GM19438 (cell line): ENCODE results near the gene MUC4.

Experiments
- ATAC-seq: cut with Tn5 transposase; IDR thresholded peaks from one replicate; pipeline ENCODE4 v1.9.1; 2021; ENCODE audit warnings: low read depth; ENCODE audit not compliant: unreplicated experiment

Gene MUC4, protein sequence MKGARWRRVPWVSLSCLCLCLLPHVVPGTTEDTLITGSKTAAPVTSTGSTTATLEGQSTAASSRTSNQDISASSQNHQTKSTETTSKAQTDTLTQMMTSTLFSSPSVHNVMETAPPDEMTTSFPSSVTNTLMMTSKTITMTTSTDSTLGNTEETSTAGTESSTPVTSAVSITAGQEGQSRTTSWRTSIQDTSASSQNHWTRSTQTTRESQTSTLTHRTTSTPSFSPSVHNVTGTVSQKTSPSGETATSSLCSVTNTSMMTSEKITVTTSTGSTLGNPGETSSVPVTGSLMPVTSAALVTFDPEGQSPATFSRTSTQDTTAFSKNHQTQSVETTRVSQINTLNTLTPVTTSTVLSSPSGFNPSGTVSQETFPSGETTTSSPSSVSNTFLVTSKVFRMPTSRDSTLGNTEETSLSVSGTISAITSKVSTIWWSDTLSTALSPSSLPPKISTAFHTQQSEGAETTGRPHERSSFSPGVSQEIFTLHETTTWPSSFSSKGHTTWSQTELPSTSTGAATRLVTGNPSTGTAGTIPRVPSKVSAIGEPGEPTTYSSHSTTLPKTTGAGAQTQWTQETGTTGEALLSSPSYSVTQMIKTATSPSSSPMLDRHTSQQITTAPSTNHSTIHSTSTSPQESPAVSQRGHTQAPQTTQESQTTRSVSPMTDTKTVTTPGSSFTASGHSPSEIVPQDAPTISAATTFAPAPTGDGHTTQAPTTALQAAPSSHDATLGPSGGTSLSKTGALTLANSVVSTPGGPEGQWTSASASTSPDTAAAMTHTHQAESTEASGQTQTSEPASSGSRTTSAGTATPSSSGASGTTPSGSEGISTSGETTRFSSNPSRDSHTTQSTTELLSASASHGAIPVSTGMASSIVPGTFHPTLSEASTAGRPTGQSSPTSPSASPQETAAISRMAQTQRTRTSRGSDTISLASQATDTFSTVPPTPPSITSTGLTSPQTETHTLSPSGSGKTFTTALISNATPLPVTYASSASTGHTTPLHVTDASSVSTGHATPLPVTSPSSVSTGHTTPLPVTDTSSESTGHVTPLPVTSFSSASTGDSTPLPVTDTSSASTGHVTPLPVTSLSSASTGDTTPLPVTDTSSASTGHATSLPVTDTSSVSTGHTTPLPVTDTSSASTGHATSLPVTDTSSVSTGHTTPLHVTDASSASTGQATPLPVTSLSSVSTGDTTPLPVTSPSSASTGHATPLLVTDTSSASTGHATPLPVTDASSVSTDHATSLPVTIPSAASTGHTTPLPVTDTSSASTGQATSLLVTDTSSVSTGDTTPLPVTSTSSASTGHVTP (N-terminal part only)

DNA sequence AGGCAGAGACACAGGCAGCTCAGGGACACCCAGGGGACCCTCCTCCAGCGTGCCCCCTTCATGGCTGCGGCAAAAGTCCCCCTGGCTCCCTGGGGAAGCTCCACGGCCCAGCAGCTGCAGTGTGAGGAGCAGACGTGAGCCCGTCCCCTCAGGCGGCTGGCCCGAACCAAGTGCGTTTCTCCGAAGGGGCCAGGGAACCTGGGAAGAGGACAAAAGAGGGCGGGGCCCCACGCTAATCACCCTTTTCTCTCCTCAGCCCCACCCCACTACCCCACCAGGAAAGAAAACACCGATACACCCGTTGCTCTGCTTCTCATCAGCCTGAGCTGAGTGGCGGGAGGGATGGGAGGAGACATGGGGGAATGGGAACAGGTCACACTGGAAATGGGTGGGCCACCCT lies at the start of gene MUC4:
Gene MUC4, minus strand, starts transcription at position 174 of the 400 bp plus-strand sequence. Its CDS starts 112 bp downstream, at position 62.
- no peak for ATAC-seq

DNA sequence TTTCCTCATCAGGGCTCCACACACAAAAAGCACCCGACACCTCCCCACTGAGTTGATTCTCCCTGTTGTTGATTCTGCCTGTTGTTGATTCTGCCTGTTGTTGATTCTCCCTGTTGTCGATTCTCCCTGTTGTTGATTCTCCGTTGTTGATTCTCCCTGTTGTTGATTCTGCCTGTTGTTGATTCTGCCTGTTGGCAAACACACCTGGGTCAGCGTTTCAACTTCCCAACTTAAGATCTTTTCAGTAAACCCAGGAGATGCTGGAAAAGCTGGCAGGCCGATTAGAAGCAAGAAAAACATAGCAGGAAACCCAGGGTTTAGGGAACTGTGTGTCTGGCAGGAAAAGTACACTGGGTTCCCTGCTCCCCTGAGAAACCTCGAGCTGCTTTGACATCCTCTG lies 48.7 kb upstream of the MUC4 start:
- no peak for ATAC-seq

DNA sequence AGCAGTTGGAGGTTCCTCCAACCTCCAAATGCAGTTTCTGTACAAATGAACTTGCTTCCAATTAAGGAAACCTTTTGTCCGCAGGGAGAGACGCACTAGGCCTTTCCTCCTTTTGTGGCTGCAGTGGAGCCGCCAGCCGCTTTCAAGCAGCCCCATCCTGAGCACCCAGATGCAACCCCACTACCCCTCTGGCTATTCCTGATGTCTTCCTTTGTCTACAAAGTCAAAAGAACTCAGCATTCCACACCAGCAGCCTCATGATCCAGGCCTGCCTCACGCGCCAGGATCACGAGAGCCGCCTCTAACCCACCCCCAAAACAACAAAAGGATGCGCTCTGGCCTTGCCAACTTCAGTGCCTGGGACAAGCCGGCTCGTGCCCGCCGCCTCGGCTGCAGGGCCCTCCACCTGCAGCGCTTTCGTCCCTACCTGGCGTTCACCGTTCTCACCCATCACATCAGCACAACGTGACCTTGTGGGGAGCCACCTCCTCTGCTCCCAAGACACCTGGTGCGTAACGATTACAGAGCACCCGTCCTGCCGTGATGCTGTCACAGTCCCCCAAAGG lies 48.2 kb upstream of the MUC4 start:
- no peak for ATAC-seq

DNA sequence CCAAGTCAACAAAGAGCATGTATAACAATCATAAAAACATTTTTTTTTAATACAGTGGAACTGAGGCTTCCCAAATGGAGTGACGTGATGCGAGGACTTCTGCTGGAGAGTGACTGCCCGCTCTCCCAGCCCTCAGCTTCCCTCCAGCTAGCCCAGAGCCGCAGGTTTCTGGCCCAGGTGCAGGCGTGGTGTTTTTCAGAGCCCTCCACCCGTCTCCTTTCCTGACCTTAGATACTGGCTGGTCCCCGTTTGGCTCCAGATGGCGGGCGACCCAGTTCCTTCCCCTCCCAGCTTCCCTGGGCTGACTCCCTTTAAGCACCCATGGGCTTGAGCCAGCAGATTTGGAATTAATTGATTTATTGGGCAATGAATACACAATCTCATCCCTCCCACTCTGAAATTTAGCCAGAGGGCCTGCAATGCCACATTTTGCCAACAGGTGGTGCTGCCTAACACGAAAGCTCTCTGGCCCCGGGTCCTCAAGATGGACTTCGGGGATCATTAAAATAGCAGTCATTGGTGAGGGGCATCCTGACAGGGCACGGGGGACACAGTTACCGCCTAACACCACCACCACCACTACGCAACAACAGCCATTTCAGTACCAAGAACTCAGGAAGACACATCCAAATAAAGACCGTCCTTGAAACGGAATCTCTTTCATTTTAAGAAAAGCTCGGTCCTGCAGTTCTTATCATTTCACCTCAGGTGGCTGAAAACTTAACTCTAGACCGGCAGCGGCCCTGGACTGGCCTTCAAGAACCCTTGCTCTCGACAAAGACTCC lies 47.5 kb upstream of the MUC4 start:
- no peak for ATAC-seq

DNA sequence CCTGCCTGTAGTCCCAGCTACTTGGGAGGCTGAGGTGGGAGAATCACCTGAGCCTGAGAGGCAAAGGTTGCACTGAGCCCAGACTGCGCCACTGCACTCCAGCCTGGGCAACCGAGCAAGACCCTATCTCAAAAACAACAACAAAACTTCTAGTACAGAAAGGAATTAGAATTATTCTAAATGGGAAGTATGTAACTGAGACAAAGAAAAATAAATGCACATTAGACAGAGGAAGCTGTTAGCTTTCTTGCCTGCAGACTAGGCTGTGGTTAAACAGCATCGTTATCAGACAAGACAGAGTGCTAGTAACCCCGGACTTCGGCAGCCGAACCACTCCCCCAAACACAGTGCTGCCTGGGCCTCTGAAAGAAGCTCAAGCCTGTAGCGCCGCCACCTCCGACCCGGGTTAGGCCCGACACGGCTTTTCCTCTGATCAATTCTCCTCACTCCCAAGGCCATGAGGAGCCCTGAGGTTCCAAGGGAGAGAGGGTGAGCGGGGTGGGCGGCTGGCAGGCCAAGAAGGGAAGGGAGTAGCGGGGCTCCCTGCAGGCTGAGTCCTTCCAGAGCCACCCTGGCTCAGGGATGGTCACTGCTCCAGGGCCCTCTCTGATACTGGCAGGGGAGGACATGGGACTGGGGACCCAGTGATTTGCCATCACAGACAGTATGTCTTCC lies 44.8 kb upstream of the MUC4 start:
- no peak for ATAC-seq

DNA sequence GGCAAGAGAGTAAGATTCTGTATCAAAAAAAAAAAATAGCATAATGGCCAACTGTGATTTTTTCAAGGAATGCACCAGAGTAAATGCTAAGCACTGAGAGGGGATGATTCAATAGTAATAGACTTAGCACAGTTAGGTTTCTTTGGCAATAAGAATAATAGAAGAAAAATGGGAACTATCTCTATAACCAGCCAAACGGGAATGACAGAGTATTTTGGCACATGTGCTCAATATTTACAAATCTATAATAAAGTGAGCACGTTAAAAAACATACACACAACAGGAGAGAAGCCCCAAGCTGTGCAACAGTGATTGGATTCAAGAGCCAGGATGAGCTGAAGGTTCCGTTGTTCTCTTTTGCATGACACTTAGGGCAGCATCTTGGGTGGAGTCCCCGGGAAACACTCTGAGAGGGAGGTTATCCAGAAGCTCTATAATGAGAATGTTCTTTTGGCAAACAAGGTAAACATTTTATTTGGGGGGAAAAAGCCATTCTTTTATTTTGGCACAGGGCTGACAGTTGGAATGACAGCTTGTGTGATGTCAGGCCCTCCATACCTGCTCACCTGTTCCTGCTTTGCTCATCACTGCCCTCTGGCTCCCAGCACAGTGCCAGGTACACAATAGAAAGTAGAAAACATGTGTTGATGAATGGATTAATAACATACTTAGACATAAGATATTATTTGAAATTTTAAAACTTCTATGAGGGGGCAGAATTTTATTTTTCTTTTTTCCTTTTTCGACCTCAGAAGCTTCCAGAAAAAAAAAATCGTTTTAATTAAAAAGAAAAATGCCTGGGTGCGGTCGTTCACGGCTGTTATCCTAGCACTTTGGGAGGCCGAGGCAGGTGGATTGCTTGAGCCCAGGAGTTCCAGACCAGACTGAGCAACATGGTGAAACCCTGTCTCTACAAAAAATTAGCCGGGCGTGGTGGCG lies 44.0 kb upstream of the MUC4 start:
- no peak for ATAC-seq

DNA sequence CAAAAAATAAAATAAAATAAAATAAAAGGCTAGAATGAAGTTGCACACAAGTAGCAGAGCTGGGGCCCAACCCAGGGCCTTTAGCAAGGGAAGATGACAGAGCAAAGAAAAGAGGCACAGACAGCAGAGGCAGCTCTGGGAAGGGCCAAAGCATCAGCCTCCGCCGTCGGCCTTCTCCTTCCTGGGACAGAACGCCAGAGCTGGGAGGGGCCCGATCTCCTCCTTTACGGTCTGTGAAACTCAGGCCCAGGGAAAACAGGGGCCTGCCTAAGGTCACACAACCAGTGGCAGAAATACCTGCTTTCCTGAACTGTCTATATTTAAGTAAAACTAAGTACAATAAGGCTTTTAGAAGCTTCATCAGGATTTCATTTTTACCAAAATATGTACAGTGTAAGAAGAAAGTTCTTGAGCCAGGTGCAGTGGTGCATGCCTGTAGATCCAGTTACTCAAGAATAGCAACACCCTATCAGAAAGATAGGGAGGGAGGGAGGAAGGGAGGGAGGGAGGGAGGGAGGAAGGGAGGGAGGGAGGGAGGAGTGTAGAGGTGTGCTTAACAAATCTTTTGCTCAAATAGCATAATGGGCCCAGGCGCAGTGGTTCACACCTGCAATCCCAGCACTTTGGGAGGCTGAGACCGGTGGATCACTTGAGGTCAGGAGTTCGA lies 43.0 kb upstream of the MUC4 start:
- no peak for ATAC-seq

DNA sequence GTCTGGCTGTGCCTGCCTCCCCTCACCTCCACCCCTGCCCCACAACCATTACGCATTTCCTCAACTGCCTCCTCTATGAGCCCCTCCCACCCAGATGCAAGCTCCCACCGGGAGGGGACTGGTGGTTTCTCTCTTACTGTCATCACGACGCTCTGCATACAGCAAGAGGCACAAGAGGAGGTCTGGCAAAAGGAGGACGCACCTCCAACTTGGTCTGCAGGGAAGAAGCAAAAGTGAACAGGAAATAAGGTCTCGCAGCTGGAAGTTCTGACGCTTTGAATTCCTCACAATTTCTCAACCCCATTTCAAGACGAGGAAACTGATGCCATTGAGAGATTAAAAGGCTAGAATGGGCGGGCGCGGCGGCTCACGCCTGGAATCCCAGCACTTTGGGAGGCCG lies 42.3 kb upstream of the MUC4 start:
- no peak for ATAC-seq

DNA sequence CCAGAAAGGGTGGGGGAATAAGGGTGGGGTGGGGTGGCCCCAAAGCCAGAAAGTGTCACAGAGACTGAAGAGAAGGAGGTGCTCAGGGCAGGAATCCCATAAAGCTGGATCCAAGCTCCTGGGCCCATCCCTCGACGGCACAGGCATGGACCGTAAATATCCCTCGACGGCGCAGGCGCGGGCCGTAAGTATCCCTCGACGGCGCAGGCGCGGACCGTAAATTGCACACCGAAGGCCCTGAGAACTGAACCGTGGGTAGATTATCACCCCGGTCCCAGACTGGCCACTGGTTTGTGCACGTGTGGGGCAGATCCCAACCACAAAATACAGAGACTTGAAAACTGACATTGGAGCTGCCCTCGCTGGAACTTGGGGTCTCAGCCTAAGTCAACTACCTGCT lies 41.3 kb upstream of the MUC4 start:
- no peak for ATAC-seq

DNA sequence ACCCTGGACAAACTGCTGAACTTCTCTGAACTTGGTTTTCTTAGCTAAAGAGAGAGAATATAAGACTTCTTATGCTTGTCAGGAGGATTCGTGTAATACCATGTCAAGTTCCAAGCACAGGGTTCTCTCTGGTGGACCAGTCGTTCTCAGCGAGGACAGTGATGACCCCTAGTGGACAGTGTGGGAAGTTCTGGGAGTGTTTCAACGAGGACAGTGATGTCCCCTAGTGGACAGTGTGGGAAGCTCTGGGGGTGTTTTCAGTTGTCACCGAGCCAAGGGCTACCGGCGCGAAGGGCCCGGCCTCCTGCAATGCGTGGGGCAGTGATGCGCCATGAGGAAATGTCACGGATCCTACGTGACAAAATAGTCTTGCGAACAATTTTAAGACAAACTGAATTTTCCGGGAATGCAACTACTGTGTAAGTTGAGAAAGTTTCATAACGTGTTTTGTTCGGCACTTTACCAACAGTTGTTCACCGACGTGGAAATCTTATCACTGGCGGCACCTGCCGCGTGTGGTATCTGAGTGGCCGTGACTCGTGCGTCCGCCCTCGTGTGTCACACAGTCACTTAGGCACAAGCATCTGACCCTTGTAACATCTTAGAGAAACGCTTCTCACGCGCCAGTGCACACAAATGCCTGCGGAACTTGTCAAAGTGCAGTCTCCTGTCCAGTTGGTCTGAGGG lies 39.3 kb upstream of the MUC4 start:
- ATAC-seq, result no peak

DNA sequence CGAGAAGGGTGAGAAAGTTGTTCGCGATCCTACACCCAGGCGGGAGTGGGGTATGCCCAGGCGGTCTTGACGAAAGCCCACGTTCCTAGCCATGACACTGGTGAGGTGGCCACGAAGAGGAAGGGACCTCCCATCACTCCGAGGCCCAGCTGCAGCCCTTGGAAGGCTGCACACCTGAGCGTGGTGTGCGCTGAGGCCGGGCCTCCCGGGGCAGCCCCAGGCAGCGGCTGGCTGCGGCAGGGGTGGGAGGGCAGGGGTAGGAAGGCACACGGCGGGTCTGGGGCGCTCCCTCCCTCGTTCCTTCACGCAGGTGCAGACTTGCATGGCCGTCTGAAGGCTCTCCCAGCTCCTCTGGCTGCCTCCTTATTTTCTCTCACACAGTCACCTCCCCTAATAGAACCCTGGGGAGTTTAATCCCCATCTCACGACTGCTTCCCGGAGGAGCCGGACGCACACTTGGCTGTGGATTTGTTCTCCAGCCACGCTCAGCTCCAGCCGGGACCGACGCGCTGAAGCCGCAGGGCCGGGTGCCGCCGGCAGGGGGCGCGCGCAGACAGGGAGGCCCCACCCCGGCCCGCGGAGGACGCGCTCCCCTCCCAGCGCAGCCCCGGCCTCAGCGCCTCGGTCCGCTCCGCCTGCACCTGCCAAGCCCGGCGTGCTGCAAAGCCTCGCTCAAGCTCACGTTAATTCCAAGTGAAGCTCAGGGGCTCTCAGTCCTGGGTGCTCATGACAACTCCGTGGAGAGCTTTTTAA lies 37.8 kb upstream of the MUC4 start:
- no peak for ATAC-seq

DNA sequence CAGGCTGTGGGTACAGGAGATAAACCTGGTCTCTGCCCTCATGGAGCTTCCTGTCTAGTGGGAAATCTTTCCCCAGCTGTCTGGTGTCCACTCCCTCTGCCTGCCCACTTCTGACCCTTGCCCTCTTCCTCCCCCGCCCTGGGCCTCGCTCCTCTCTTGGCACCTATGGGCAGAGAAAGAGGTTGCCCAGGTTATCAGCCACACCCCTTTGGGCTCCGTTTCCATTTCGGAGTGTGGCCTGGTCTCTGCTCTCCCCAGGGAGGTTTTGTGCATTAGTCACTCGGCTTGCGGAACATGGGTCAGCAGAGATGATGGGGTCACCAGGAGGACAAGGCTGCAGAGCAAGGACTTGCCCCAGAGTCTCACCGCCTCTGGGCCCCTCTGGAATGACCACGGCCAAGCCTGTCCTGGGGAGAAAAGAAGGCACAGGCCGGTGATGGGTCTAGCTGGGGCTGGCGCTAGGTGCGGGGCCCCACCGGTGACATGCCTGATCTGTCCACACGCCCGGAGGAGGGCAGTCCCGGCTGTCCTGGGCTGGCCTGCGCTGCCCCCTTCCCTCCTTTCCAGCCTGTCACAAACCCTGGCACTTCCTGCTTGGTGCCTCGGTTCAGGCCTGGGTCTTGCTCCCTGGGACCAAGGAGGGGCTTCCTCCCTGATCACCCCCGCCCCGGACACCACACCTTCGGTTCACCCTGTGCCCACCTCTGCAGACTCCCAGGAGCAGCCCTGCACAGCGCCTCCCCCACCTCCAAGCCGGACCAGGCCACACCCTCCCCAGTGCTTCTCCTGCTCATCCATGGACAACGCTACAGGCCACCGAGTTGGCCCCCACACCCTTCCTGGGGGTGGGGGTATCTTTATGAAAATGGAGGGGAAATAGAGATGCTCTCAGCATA lies 35.6 kb upstream of the MUC4 start:
- ATAC-seq, result no peak

DNA sequence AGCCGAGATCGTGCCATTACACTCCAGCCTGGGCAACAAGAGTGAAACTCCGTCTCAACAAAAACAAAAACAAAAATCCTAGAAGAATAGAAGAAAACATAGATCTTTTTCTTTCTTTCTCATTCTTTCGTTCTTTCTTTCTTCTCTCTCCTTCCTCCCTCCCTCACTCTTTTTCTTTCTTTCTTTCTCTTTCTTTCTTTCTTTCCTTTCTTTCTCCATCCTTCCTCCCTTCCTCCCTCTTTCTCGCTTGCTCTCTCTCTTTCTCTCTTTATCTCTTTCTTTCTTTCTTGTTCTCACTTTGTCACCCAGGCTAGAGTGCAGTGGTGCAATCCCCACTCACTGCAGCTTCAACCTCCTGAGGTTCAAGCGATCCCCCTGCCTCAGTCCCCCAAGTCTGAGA lies 33.8 kb upstream of the MUC4 start:
- no peak for ATAC-seq

DNA sequence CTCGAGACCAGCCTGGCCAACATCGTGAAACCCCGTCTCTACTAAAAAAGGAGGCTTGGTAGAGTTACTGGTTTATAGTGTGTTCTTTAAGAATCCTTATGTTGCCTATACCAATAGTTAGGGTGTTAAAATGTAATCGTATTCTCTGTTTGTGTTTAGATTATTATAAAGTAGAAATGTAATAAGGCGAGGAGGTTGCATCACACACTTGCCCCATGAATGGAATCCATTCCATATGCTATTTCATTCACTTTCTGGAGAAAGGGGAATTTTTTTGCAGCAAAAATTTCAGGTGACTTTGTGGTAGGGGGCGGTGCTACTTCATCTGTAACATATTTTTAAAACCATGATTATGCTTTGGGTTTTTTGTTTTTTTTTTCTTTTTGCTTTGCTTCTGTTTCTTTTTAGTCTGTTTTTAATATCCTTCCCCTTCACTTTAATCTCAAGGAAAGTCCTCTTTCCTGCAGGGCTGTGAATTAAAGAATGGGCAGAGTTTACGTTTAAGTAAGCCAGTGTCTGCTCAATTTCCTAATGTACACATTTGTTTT lies 33.0 kb upstream of the MUC4 start:
- ATAC-seq, result no peak
